Stomach (tissue), 4 donors: ENCODE data around the gene GPR179.

ENCODE experiments used
- CTCF ChIP-seq, 7 experiments: fragments of 450-650 bp in 4 of 7; fragments of 200-600 bp in 3 of 7; sonication (generic) in 3 of 7; IDR thresholded peaks; one replicate each; pipeline ENCODE4 v1.5.1; 2016 to 2019; ENCODE audit warnings: antibody characterized with exemption in 7 of 7, control low read depth in 2 of 7, mild to moderate bottlenecking in 1 of 7
- EP300 ChIP-seq: sonication (generic); formaldehyde crosslinking; IDR thresholded peaks from one replicate; pipeline ENCODE4 v1.6.1; 2017; ENCODE audit warnings: antibody characterized with exemption
- POLR2AphosphoS5 ChIP-seq, 3 donors: sonication (generic); formaldehyde crosslinking; IDR thresholded peaks; one replicate each; pipeline ENCODE4 v1.6.1; 2016; ENCODE audit warnings: antibody characterized with exemption in 3 of 3

- TF ChIP-seq POLR2AphosphoS5 (IDR thresholded peaks at IDR 0.05) (peak in 1 of 3 donors; percentile 28), EP300 (no peak), CTCF (IDR thresholded peaks at IDR 0.05) (no peak)
Measured at GRCh38 chr17:38324141-38324697, 19.5 kb downstream of the GPR179 start.
